DND-41 (cell line): Measurements from ENCODE around the gene ITIH5.

Experiments used
- CTCF ChIP-seq: IDR thresholded peaks from 2 replicates; pipeline ENCODE4 v1.5.1; 2012; ENCODE audit warnings: borderline replicate concordance, low read length, moderate library complexity, mild to moderate bottlenecking; ENCODE audit not compliant: poor library complexity, severe bottlenecking; ENCODE audit errors: extremely low read depth
- EZH2 ChIP-seq: IDR thresholded peaks from 3 replicates; pipeline ENCODE4 v1.6.1; 2012; ENCODE audit warnings: borderline replicate concordance, low read depth, mild to moderate bottlenecking, moderate library complexity, low read length, inconsistent platforms; ENCODE audit not compliant: severe bottlenecking

- TF ChIP-seq CTCF (no peak), EZH2 (no peak)
Observed at GRCh38 chr10:7598771-7599170, 68.0 kb downstream of the ITIH5 start.
